DMS153 (cell line): ENCODE measurements around the gene FOXRED2.
"Not testable (repeated sequence)": the region's sequence is repeated elsewhere in the genome, so short reads cannot be mapped to it uniquely, and the experiment has no call there.

ENCODE experiments used
- DNase-seq: peaks from one replicate; lab custom pipeline; 2025; lab: John Stamatoyannopoulos, UW

The FOXRED2 gene

DNA sequence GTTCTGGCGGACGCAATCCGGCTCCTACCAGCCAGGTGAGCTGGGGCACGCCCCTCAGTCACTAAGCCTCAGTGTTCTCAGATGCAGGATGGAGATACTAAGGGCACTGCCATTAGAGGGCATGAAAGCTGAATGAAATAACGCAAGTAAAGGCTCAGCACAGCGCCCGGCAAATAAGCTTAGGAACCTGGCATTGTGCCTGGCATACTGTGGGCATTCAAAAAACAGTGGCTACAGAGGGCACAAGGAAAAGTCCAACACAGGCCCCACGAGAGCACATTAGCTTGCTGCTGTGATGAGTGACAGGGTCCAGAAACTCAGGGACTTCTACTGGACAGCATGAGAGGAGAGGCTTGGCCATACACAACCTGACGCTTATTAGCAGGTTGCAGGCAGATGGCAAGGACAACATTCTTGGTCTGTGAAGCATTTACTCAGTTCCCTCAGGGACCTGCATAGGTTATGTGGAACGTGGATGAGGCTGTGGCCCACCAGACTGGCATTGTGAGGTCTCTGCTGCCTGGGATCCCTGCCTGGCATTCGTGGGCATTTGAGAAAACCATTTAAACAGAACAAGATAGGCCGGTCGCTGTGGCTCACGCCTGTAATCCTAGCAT is 37.6 kb downstream of the FOXRED2 start:
- no peak for DNase-seq

DNA sequence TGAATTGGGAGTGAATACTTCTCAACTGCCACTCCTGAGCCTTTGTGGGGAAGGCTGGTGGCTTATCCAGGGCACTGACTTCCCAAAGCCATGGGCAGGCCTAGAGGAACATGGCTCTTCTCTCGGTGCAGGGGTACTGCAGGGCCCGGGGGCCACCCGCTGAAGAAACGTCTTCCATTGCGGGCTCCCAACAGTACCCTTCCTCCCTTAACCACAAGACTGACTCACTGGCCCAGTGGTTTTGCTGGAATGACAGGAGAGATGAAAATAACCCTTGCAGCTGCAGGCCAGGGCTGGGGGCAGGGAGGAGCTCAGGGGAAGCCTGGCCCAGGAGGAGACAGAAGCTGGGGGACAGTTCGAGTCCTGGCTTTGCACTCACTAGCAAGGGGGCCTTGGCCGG is 38.9 kb downstream of the FOXRED2 start:
- DNase-seq, result no peak

DNA sequence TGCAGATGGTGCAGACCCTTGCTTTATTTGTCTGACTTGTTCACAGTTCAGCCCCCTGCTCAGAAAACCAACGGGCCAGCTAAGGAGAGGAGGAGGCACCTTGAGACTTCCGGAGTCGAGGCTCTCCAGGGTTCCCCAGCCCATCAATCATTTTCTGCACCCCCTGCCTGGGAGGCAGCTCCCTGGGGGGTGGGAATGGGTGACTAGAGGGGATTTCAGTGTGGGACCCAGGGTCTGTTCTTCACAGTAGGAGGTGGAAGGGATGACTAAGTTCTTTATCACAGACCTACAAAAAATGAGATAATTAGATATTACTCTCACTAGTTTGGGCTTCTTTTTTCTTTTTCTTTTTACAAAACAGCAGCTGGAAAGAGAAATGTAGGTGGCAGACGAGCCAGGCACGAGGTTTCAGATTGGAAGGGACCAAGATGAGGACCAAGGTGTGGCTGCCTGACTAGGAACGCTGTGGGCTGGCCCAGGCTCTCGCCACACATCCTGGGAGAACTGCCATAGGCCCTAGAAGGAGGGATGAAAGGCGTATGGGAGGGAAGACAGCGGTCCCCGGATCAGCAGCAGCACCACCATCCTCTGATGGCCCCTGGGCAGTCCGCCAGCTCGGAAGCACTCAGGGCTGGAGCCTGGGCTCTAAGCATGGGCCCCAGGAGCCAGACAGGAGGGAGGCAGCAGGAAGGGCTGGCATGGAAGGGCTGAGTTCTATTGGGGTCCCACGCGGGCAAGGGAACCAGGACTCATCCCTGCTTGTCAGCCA is 39.6 kb downstream of the FOXRED2 start:
- no peak for DNase-seq

DNA sequence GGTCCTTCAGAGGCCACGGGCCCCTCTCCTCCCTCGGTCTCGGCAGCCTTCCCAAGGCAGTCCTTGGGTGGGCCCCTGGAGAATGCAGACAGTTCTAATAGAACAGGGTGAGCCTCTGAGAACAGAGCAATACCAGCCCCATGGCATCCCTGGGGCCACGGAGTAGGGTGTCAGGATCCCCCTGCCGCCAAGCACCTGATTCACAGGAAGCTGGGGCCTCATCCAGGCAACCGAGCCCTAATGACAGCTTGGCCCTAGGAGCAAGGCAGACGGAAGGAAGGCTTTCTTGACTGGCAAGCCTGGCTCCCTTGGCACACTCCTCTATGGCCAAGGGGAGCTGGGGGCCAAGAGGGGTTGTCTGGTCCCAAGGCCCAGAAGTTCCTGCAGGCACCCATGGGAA is 40.6 kb downstream of the FOXRED2 start:
- no peak for DNase-seq

DNA sequence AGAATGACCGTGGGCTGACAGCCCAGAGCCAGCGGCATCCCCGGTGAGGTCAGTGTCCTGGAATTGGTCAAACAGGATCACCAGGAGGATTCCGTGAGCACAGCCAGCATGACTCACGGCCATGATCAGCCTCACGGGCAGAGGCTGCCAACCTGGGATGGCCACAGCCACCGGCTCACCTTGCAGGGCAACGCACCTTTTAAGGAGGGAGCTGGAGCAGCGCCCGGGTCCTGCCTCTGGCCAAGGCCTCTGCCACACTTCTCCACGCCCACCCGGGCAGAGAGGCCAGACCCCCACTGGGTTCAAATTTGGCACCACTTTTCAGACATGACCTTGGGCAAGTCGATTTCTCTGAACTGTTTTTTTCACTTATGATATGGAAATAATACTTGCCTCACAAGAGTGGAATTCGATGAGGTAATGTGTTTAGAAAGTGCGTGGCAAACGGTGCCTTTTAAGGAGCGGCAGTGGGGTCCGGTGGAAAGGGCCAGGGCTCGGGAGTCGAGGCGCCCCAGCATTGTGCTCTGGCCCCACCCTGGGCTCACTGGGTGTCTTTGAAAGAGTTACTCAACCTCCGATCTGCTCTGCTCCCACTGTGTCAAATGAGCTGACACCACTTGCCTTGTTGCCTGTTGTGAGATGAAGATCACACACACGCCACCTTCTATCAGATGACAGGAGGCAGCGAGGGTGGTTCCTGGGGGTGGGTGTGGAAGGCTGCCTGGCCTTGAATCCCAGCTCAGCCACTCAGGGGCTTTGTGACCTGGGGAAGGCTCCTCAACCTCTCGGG is 41.4 kb downstream of the FOXRED2 start:
- DNase-seq, result no peak

DNA sequence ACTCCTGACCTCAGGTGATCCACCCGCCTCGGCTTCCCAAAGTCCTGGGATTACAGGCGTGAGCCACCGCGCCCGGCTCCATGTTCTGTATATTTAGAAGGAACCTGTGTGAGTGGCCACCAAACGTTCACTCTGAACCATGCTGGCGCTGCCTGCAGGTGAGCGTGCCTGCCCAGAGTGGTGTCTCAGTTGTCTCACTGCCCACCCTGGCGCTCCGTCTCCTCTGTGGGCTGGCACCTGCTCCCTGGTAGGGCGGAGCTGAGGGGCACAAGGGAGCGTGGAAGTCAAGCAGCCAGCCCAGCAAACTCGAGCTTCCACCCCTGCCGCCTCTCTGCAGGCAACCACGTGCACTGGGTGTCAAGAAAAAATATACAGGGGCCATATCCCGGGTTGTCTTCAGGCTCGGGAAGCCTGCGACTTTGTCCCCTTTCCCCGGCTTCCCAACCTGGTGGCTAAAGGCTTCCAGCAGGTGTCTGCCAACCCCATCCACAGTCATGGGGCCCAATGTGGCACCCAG is 42.1 kb downstream of the FOXRED2 start:
- DNase-seq, result no peak

DNA sequence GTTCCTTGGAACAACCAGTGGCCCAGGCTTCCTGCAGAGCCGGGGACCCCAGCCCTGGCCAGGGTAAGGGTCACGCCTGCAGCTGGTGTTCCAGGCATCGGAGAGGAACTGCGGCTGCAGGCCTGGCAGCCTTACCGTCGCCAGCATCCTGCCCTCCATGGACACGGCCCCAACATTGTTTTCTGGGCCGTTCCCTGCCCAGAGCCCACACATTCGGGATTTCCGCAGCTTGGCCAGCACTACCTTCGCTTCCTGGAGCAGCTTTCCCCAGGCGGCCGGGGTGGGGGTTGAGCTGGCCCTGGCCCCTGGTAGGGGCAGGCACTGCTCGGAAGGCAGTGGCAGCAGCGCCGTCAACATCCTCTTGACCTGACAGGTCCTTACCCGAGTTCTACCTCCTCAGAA is 43.1 kb downstream of the FOXRED2 start:
- DNase-seq, result no peak

DNA sequence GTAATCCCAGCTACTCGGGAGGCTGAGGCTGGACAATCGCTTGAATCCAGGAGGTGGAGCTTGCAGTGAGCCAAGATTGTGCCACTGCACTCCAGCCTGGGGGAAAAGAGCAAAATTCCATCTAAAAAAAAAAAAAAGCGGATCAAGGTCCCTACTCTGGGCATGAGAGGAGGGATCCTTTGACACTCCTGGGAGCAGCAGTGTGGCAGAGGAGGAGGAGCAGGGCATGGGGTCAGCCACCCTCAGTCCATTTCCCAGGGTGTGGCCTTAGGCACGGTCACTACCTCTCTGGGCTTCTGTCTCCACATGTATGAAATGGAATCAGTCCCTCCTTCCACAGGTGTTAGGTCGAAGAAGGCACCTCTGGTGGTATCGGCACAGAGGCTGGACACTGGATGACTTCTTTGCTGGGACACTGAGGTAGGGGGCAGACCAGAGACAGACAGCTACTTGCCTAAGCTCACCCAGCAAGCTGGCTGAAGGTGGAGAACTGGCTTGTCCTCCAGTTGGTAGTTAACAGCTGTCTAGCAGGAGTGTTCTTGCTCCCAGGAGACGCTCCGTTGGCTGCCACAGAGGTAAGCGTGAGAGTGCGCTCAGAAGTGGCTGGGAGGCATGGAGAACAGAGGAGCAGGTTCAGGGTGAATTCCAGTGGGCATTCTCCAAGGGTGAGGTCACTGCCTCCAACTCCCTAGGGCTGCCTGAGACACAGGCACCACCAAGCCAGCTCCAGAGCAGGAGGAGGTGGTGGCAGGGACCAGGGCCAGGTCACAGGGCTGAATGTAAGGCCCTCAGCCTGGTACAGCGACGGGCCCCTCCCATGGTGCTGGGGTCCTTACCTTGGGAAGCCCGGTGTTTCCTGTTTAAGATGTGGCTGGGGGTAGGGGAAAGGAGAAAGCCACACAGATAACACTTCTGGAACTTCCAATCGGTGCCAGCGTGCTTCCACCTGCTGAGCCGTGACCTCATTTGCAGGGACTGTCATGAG is 44.9 kb downstream of the FOXRED2 start:
- peak; percentile 81 for DNase-seq

DNA sequence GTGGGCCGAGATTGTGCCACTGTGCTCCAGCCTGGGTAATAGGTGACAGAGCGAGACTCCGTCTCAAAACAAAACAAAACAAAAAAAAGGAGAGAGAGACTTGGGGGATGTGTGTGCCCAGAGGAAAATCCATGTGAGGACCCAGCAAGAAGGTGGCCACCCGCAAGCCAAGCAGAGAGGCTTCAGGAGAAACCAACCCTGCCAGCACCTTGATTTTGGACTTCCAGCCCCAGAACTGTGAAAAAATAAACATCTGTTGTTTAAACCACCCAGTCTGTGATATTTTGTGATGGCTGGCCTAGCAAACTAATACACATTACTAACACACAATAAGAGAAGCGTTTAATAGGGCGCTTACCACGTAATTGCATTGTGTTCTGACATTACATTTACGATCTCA is 46.6 kb downstream of the FOXRED2 start:
- DNase-seq, result no peak

DNA sequence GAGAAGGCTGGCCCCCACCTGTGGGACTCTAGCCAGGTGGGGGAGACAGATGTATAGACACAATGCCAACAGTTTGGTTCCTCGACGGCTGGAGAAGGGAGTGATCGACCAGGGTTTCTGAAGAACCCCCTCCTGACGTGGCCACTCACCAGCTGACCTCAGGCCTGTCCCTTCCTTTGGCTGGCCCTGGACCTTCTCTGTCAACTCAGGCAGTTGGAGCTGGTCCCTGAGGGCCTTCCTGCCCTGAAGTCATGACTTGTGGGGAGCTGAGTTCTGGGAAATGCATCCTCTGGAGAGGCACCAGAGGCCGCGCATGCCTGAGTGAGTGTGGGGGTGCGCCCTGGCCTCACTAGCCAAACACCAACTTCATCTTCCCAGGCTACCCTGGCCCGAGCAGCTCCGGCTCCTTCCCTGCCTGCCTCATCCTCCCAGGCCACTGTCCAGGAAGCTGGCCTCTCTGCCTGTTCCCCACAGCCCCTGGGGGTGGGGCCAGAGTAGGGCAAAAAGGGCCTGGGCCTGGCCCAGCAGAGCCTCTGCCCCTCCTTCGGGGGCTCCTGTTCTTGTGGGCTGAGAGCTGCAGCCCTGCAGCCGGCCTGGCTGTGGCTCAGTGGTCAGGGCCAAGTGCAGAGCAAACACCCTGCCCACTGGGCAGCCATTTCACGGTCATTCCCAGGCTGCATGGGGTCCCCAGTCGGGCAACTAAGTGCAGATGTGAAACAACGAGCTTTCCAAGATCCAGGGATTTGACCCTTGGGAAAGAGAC is 49.0 kb downstream of the FOXRED2 start:
- no peak for DNase-seq

DNA sequence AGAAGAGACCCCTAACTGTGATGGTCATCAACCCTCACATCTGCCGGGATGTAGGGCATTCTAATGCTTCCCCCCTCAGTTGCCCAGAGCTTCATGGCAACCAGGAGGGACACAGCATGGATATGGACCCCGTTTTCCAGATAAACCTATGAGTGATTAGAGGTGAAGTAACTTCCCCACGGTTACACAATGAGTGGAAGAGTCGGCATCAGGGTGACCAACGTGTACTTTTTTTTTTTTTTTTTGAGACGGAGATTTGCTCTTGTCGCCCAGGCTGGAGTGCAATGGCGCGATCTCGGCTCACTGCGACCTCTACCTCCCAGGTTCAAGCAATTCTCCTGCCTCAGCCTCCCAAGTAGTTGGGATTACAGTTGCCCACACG is 50.4 kb downstream of the FOXRED2 start:
- no peak for DNase-seq

DNA sequence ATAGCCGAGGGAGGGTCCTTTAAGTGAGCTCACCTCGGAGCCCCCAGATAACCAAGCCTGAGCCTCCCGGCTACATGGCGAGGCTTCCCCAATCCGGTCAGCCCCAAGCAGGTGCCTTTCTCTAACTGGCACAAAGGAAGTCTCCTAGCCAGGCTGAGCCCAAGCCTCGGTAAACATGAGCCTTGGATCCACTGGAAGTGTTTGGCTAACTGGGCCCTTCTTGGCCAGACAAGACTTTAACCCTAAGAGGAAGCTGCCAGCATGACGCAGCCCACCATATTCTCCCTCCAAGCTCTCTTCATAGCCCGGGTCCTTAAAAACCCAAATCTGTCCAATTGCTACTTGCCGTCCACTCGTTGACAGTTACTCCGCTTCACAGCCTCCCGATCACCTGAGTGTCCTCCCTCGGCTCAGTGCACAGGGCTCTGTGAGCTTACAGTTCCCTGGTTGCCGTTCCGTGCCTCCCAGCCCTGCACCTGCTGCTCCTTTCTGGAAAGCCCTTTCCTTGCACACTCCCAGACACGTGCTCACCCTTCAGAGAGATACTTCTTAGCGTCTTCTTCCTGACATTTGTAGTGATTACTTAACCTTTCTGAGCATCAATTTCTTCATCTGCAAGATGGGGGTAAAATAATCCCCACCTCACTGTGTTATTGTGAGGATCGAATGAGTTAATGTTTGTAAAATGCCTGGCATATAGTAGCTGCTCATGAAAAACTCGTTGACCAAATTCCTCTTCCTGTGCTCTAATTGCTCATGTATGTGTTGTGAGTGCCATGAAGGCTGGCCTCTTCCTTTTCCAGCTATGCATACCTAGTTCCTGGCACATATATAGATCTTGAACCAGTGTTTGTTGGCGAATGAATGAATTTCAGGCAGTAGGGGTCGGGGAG is 51.0 kb downstream of the FOXRED2 start:
- DNase-seq, result peak; percentile 28

DNA sequence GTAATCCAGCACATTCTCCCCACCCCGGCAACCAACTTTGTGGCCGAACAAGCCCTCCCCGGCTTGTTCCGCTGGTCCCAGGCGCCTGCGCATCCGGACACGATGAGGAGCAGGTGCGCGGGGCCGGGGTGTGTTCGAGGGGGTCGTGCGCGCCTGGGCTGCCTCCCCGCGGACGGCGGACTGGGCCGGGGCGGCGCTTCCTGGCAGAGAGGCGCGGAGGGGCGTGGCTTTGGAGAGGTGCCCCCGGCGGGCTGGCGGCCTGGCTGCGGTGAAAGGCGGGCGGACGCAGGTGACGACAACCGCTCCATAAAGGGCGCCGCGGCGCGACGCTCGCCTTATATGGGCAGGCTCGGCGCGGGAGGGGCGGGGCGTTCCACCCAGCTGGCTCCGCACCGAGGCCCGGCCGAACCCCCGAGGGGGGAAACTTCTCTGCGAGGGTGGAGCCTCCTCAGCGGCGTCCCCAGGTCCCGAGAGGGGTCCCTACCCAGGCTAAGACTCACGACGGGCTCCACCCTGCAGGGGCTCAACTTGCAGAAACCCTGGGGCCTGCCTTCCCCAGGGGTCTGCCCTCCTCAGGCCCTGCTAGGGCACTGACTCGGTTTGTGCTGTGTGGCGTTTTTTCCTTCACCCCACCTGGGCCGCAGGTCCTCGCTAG is 51.8 kb downstream of the FOXRED2 start:
- peak; percentile 93 for DNase-seq

DNA sequence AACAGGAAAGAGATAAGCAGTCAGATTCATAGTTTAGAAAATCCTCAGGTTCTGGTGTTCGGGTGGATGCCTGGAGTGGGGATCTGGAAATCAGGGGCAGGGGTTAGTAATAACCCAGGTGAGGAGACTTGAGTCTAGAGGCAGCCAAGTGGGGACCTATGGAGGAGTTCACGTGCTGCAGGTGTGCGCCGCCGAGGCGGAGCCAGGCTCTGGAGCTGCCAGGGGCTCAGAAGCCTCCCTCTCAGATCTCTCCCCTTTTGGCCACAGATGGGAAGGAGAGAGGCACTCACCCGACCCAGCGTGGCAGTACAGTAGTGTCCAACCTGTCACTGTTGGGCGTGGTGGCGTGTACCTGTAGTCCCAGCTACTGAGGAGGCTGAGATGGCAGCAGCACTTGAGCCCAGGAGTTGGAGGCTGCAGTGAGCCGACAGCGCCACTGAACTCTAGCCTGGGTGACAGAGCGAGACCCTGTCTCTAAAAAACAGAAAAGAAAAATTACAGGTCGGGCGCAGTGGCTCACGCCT is 52.9 kb downstream of the FOXRED2 start:
- no peak for DNase-seq

DNA sequence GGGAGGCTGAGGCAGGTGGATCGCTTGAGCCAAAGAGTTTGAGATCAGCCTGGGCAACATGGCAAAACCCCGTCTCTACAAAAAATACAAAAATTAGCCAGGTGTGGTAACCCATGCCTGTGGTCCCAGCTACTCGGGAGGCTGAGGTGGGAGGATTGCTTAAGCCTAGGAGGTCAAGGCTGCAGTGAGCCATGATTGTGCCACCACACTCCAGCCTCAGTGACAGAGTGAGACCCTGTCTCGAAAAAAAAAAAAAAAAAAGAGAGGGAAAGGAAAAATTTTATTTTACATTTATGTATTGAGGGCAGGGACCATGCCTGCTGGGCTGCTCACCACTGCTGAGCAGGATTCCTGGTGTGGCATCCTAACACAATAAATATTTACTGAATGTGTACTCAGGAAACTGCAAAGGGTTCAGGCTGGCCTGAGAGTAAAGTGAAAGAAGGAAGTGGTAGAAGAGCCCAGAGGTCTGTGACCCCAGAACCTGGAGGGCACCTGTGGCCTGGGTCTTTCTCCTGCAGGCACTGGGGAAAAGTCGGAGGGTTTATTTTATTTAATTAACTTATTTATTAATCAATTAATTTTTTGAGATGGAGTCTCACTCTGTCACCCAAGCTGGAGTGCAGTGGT is 53.7 kb downstream of the FOXRED2 start:
- peak; percentile 40 for DNase-seq

DNA sequence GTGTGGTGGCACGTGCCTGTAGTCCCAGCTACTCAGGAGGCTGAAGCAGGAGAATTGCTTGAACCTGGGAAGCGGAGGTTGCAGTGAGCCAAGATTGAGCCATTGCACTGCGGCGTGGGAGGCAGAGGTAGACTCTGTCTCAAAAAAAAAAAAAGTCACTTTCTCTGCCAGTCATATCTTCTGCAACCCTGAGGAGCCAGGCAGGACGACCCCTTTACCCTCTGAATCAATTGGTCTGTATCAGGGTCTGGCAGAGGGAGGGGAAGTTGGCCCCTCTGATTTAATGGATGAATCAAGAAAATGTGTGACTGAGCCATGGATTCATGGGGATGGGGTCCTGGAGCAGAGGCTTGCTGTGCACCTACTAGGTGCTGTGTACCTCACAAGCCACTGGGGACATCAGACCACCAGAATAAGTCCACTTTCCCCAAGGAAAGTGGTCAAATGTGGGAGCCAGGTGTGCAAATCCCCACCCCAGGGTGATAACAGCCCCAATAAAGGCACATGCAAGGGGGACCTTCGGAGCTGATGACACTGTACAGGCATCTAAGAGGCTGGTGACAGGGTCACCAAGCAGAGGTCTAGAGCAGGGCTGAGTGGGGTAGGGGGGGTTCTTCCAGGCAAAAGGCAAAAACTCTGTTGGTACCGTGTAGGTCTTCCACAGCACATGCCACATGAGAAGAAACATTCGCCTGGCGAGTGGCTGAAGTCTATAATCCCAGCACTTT is 54.4 kb downstream of the FOXRED2 start:
- no peak for DNase-seq

DNA sequence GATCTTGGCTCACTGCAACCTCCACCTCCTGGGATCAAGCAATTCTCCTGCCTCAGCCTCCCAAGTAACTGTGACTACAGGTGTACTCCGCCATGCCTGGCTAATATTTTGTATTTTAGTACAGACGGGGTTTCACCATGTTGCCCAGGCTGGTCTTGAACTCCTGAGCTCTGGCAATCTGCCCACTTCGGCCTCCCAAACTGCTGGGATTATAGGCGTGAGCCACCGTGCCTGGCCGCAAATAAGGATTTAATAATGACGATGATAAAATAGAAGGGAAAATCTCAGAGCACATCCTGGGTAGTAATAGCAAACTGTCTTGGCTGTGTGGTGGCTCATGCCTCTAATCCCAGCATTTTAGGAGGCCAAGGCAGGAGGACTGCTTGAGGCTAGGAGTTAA is 55.9 kb downstream of the FOXRED2 start:
- DNase-seq, result not testable (repeated sequence)
